NOMO-1 treated with dmso at 0.1 percent for 144 hours (cell line): Measurements from ENCODE around the gene EIPR1.

Experiments
- DNase-seq: peaks from one replicate; lab custom pipeline; 2025; ENCODE audit not compliant: unreplicated experiment; lab: John Stamatoyannopoulos, UW

The EIPR1 gene

DNA sequence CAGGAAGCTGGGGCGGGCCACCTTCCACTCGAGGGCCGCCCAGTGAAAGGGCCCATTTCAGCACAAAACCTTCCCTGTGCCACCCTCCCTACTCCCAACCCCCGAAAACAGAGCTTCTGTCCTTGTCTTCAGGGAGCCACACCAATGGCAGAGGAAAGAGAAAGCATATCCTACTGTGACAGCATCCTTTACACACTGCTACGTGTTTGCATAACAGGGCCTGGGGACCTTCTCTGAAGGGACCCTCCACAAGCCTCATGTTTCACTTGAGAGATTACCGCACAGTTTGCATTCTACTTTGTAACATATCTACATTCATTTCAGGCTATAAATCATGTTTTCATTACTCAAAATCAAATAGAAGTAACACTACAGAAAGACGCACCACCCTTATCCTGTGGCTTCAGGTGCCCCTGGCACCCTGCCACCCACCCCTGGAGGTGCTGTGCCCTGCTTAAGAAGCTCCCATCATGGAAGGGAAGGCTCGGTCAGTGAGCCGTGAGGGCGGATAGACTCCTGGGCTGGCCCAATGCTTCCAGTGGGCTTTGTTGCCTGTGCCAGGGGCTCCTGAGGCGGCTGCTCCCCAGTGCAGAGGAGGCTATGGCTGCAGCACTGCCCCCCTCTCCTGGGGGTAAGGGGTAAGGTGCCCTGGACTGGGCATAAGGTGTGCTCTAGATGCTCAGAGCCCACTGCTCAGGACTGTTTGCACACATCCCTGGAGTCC is 52.0 kb downstream of the EIPR1 start:
- DNase-seq = no peak

DNA sequence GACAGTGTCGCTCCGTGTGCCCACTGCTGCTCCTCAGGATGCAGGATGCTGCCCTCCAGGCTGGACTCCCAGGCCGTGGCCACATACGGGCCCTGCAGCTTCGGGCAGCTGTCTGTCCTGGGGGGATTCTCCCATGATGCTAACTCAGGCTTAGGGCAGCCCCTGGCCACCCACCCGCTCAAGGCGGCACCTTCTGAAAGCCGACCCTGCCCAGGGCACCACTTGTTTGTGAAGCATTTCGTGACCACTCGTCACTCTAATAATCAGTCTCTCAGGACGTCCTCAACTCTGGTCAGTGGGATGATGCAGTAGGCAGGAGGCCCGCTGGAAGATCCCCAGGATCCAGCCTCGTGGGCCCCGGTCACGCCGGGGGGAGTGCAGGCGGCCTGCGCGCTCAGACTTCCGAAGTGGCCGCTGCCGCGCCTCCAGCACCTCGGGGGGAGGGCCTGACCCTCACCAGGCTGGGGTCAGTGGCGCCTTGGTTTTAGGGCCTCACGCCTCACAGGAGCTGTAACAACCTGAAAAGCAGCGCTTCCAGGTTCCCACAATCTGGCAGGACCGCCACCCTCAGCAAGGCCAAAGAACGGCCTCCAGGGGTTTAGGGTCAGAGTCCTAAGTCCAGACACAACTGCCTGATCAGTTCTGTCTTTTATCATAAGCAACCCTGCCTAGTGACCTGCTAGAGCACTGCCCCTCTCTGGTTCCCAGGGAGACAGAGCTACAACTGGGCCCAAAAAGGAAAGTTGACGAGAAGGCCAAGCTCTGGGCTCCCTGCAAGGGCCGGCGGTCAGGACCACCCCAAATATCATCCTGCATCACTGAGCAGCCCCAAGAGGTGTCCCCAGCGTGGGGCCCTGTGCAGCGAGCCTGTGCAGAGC is 53.0 kb downstream of the EIPR1 start:
- no peak for DNase-seq

DNA sequence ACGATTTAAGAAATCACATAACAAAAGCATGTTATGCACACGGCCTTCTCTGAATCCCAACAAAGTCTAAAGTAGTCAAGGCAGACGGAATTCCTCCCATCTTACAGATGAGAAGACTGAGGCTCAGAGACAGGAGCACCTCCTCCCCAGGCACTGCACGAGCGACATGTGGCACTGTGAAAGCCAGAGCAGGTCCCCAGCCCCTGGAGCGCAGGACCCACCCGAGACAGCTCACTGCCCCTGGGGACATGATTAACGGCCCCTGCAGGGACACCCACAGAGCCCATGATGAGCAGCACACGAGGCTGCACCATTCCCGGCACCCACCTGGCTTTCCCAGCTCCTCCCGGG is 53.6 kb downstream of the EIPR1 start:
- no peak for DNase-seq

DNA sequence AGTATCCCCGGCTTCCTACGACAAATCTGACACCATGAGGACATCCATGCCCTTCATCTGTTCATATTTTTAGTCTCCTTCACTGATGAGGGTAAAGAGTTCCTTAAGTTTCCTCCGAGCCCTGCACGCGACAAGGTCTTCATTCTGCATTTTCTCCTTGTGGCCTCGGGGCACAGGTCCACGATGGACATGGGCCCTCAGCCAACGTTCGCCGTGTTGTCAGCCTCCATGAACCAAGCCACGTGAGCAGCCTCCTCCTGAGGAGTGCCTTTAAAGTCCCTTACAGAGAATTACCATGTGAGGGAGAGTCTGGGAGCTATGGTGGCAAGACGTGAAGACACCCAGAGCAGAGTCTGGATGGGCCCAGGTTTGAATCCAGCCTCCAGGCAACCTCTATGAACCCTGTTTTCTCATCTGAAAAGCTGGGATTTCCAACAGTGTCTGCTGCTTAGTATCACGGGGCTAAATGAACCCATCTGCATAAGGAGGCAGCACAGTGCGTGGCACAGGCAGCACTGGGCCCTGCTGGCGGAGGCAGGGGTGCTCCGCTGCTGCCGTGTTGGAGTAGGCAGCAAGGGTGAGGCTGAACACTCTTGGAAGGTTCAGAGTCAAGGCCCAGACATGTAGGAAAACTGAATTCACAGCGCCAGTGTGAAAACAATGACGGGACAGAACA is 54.1 kb downstream of the EIPR1 start:
- DNase-seq = no peak

DNA sequence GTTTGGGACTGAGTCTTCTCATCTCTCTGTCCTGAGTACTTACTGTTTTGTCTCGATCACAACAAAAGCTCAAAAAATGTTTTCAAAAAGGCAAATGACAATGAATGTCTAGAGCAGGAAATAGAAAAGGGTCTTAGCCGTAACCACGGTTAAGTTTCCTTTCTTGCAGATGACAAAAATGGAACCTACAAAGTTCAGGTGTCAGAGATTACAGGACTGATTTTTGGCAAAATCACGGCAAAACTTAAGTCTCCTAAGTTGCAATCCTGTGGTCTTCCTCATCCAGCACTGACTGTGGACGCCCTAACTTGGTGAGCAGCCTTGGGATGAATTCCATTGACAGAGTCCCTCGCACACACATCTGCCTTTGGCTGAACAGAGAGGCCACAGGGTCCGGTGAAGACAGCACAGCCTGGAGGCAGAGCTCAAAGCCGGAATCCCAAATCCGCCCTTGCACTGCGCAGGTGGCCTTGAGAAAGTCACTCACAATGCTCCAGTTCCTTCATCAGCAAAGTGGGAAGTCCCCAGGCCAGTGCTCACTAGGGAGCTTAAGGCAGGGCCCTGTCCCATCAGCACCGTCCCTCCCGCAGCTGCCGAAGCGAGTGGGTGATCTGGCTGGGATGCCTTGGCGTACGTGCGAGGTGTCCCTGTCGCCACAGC is 55.2 kb downstream of the EIPR1 start:
- DNase-seq = no peak

DNA sequence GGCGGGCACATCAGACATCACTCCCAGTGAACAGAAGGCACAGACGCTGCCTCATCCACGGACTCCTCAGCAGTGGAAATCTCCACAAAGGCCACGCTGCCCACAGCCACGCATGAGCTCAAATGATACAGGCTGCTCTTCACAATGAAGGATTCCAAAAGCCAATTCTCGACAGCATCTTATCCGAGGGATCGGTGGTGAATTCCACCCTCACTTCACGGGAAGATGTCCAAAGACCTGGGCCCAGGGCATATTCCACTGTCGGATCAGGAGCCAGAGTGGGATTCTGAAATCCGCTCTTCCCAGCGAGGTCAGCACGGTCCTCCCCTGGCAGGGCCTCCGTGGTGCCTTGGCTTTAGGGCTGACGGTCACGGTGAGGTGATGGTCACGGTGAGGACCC is 55.8 kb downstream of the EIPR1 start:
- DNase-seq = no peak

DNA sequence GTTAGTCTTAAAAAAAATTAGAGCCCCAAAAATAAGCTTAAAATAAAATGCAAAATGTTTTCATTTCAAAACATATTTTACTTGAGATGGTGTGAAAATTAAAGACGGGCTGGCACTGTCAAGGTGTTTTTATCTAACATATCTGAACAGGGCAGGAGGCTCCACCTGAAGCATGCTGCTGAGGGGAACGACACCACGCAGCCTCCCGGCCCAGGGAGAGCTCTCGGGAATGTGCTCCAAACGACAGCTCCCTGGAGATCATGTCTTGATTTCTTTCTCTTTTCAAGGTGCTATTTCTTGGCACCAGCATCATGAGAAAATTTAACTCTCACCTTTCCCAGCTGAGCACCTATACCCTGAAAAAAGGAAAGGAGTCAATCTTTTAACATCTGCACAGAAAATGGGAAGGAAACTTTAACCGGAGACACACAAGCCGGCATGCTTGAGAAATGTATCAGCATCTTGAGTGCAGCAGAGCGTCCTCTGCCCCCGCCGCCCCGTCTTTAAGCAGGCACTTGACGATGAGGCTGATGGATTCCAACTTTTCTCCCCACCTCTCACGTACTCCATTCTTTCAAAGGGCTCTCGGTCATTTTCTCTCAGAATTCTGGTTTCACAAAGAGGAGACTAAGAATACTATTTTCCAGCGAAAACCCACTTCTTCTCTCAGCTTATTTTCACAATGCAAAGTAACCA is 56.6 kb downstream of the EIPR1 start:
- DNase-seq = no peak

DNA sequence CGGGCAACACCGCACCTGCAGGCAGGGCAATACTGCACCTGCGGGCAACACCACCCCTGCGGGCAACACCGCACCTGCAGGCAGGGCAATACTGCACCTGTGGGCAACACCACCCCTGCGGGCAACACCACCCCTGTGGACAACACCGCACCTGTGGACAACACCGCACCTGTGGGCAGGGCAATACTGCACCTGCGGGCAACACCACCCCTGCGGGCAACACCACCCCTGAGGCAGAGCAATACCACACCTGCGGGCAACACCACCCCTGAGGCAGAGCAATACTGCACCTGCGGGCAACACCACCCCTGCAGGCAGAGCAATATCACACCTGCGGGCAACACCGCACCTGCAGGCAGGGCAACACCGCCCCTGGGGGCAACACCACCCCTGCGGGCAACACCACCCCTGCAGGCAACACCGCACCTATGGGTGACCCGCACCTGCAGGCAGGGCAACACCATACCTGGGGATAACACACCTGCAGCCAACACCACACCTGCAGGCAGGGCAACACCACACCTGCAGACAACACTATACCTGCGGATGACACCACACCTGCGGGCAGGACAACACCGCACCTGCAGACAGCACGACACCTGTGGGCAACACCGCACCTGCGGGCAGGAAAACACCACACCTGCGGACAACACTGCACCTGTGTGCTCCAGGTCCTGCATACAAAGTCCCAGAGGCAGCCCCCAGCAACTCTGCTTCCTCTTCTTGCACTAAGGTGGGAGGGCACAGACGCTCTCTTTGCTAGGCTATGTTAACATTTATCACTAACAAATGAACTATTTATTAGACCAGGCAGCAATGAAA is 57.7 kb downstream of the EIPR1 start:
- DNase-seq = no peak

DNA sequence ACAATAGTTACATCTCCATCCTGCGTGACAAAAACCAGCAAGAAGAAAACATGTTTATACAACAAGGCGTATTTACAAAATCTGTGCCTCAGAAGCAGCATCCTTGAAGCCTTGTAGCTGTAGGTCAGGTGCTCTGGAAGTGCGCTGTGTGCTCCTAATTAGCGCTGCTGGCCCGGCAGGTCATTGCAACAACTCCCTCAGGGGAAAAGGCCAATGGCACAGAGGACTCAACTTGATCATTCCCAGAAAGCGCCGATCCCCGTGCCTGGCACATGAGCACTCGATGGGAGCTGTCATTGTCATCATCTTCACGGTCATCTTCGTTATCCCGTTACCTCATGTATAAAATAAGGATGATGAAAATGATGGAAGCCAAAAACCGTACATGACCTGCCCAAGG is 58.5 kb downstream of the EIPR1 start:
- DNase-seq = no peak

DNA sequence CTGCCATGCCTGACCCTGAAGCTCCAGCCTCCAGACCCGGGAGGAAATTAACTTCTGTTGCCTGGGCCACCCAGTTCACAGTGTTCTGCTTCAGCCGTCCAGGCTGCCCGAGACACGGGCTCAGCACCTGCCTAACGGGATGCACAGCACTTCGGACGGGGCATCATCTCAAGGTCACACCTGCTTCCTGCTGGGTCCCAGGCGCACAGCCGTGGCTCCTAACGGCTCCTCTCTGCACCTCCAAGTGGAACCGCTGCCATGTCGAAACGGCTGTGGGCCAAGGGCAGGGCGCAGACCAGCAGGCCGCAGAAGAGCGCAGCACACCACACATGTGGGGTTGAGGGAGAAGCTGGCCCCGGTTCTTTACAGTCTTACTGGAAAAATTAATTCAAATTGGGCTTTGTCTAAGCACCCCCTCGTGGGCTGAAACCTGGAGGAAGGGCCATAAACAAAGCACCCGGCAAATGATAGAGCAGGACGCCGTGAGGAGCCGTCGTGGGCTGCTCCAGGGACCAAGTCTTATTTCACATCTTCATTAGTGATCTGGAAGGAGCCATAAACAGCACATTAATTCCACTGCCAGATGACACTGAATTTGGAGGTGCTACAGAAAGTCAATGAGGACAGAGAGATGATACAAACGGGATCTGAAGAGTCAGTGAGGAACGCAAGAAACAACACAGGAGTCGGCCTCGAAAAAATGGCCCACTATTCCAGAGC is 59.6 kb downstream of the EIPR1 start:
- DNase-seq = no peak

DNA sequence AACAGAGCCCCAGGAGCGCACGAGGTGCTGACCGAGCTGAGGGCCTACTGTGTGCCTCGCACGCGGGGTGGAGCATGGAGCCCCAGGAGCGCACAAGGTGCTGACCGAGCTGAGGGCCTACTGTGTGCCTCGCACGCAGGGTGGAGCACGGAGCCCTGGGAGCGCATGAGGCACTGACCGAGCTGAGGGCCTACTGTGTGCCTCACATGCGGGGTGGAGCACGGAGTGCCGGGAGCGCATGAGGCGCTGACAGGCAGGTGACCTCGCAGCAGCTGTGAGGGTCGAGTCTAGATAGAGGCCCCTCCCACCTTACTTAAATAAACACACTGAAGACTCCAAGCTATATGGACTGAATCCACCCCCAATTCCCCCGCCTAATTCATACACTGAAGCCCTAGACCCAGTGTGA is 60.3 kb downstream of the EIPR1 start:
- DNase-seq = no peak

DNA sequence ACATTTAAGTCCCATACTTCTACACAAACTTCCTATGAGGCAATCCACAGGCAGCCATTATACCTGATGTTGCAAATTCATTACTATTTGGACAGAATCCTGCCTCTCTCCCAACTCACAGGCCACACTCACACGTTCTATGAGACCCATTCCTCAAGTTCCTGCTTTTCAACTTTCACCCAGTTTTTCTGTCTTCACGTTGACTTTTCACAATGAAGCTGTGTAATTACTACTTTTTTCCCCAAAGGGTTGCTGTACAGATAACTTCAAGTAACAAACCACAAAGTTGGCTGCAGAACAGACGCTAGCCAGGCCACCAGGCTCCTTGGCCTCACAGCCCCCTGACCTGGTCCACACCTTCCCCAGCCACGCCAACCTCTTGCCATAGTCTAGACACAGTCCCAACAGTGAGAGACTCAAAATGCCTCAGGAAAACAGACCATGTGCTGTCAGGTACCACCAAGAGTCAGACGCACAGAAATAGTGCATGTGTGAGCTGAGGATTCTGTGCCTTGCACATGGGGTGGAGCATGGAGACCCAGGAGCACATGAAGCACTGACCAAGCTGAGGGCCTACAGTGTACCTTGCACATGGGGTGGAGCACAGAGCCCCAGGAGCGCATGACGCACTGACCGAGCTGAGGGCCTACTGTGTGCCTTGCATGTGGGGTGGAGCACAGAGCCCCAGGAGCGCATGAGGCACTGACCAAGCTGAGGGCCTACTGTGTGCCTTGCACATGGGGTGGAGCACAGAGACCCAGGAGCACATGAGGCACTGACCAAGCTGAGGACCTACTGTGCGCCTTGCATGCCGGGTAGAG is 61.0 kb downstream of the EIPR1 start:
- no peak for DNase-seq

DNA sequence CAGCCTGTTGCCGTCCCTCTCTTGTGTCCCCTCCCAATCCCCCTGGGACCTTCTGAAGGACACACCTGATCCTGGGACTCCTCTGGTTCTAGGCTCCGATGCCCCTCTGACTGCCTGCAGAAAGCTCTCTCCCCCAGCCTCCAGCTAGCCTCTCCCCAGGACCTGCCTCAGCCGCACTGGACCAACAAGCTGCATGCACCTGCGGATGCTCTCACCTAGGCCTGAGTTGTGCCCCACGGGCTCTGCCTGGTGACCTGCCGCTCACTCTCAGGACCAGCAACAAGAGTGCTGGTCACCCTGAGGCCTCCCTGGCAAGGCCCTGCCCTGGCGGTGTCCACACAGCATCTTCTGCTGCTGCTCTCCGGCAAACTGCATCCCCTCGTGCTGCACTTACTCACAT is 63.0 kb downstream of the EIPR1 start:
- no peak for DNase-seq

DNA sequence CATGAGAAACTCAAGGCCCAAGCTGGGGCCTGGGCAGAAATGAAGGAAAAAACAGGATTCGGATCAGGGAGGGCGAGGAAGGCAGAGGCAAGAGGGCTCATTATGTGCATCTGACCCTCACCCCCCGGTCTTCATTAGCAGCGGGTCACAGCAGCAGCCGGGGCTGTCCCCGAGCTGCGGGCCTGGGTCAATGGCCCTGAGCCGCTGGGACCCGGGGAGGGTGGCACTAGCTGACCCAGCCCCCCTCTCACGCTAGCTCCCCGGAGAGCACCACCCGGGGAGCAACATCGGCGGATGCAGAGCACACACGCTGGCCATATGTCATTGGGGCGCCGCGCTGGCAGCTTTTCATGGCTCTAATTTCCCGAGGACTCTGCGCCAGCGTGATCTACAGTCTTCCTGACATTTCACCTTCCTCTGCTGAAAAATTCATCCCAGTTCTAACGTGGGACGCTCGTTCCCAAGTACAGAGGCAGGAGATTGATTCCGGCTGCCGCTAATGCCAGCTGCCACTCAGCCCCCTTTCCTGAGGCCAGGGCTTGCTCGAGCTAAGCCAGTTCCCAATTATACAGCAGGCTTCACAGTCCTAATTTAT is 63.7 kb downstream of the EIPR1 start:
- DNase-seq = no peak

DNA sequence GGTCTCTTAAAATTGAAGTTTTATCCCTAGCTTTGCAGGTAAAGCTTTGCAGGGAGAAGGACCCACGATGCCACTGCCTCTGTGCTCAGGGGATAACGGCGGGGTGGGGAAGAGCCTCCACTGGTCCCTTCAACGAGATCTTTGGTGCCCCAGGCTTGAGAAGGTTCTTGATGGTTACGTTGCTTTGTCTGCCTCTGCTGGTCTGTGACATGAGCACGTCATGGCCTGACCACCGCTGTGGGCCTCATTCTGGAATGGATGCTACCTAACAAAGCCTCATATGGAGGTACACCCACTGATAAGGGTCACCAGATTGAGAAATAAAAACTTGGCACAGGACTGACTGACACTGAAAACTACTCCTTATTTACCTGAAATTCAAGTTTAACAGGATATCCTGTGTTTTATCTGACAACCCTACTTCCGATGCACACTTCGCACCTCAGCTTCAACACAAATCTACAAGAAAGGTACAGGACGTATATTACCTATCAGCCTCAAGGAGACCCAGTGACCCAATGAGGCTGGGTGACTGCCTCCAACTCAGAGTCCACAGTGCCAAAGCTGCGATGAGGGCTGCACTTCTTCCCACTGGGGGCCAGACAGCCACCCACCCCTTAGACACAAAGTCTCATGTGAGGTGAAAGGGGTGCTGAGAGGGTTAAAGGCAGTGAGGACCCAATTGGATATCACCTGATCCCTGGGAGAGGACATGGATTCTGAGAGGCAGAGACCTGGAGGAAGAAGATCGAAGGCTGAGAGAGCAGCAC is 64.9 kb downstream of the EIPR1 start:
- DNase-seq = no peak

DNA sequence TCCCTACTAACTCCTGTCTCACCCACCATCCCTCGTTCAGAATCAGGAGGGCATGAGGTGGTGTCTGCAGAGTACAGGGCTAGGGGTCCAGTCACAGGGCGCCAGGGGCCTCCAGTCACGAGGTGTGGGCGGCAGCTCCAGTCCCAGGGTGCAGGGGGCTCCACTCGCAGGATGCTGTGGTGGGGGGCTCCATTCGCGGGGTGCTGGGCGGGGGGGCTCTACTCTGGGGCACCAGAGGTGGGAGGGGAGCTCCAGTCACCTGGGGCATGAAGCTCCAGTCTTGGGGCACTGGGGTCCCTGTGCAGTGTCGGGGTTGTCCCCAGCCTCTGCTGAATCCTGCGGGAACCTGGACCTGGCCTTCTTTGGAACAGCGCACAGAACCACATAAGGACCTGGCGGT is 66.0 kb downstream of the EIPR1 start:
- no peak for DNase-seq
